ENCODE data around the gene PGR.
"Not testable (repeated sequence)": the region's sequence is repeated elsewhere in the genome, so short reads cannot be mapped to it uniquely, and the experiment has no call there.

Gene PGR

GRCh38 chr11:101063706-101064105 is 65.9 kb downstream of the PGR start:
- no peak for DNase-seq

GRCh38 chr11:101061606-101062005 is 68.0 kb downstream of the PGR start:
- DNase-seq = no peak

GRCh38 chr11:101059331-101059730 is 70.3 kb downstream of the PGR start:
- DNase-seq = no peak

- no peak for DNase-seq
Observed at GRCh38 chr11:101053492-101053891, 76.1 kb downstream of the PGR start.

- DNase-seq = no peak
Observed at GRCh38 chr11:101051677-101052076, 77.9 kb downstream of the PGR start.

- no peak for DNase-seq
Observed at GRCh38 chr11:101049813-101050212, 79.8 kb downstream of the PGR start.

- no peak for DNase-seq
Observed at GRCh38 chr11:101049123-101049522, 80.5 kb downstream of the PGR start.

- no peak for DNase-seq
Observed at GRCh38 chr11:101048479-101048878, 81.1 kb downstream of the PGR start.

- no peak for DNase-seq
Observed at GRCh38 chr11:101046947-101047346, 82.7 kb downstream of the PGR start.

- DNase-seq = no peak
Observed at GRCh38 chr11:101045415-101045814, 84.2 kb downstream of the PGR start.

- DNase-seq = no peak
Observed at GRCh38 chr11:101043940-101044339, 85.7 kb downstream of the PGR start.

- DNase-seq = no peak
Observed at GRCh38 chr11:101035872-101036271, 93.7 kb downstream of the PGR start.

- DNase-seq = no peak
Observed at GRCh38 chr11:101034076-101034475, 95.5 kb downstream of the PGR start.

GRCh38 chr11:101032991-101033390 is 96.6 kb downstream of the PGR start:
- no peak for DNase-seq

GRCh38 chr11:101031713-101032112 is 97.9 kb downstream of the PGR start:
- DNase-seq = no peak

- DNase-seq = no peak
Observed at GRCh38 chr11:101030692-101031091, 98.9 kb downstream of the PGR start.

GRCh38 chr11:101030015-101030414 is 99.6 kb downstream of the PGR start:
- DNase-seq = no peak

GRCh38 chr11:101028644-101029043 is 101.0 kb downstream of the PGR start:
- no peak for DNase-seq

- DNase-seq = no peak
Observed at GRCh38 chr11:101022256-101022655, 107.4 kb downstream of the PGR start.

GRCh38 chr11:101019870-101020269 is 109.7 kb downstream of the PGR start:
- DNase-seq = no peak

GRCh38 chr11:101014600-101015285 is 114.9 kb downstream of the PGR start:
- no peak for DNase-seq

GRCh38 chr11:101013702-101014101 is 115.9 kb downstream of the PGR start:
- DNase-seq = not testable (repeated sequence)

- no peak for DNase-seq
Observed at GRCh38 chr11:101011881-101012280, 117.7 kb downstream of the PGR start.

- DNase-seq = no peak
Observed at GRCh38 chr11:101010899-101011298, 118.7 kb downstream of the PGR start.

- no peak for DNase-seq
Observed at GRCh38 chr11:101009690-101010055, 119.9 kb downstream of the PGR start.
